IPS DF 6.9 (cell line): ENCODE results near the gene NUP188.
A peak's percentile ranks its signal among the peaks of the same experiment; 100 is the strongest.

Source experiments
- DNase-seq: peaks from one replicate; pipeline ENCODE4 v3.0.0-alpha.2; 2013; ENCODE audit warnings: low read depth, low spot score
- H3K27ac ChIP-seq: one replicate; pipeline ENCODE4 v1.5.1; 2013; ENCODE audit warnings: low read length, control low read depth
- H3K27me3 ChIP-seq: 2 replicates; pipeline ENCODE4 v1.6.1; 2013; ENCODE audit warnings: mild to moderate bottlenecking, low read length; ENCODE audit not compliant: control insufficient read depth, insufficient read depth
- H3K36me3 ChIP-seq: 2 replicates; pipeline ENCODE4 v1.6.1; 2013; ENCODE audit warnings: low read length; ENCODE audit not compliant: control insufficient read depth, insufficient read depth
- H3K4me1 ChIP-seq: 2 replicates; pipeline ENCODE4 v1.6.1; 2013; ENCODE audit warnings: low read length; ENCODE audit not compliant: control insufficient read depth, insufficient read depth
- H3K4me3 ChIP-seq: 2 replicates; pipeline ENCODE4 v1.5.1; 2013; ENCODE audit warnings: mild to moderate bottlenecking, low read length
- H3K9me3 ChIP-seq: 2 replicates; pipeline ENCODE4 v1.6.1; 2013; ENCODE audit warnings: low read length, inconsistent platforms; ENCODE audit not compliant: control insufficient read depth, insufficient read depth
- WGBS: extraction: QIAGEN DNeasy Blood & Tissue Kit; methylation state at CpG from one replicate; pipeline ENCODE4 v1.1.7; 2013; ENCODE audit warnings: mixed read lengths, missing lambda C conversion rate; ENCODE audit not compliant: insufficient read length, insufficient coverage; 5-methylcytosine and 5-hydroxymethylcytosine counted together

Gene NUP188

GRCh38 chr9:128947527-128948301, at the start of gene NUP188, which contains the start of gene DOLK:
NUP188 (plus strand) TSS chr9:128947699; CDS start chr9:128947720, 21 bp downstream.
DOLK (minus strand) TSS chr9:128947603; CDS start chr9:128947303, 300 bp downstream.
- WGBS: no CpG with 5 or more reads among the region's 86 CpGs
- DNase-seq: peak; percentile 73
- H3K4me3 ChIP-seq: peak within 1 kb of the TSS; percentile 93
- H3K27me3 ChIP-seq: no peaks in the 10 kb centered on the region
- H3K36me3 ChIP-seq: 0 out of 2 replicates have a peak, but pooled peaks cover 2% of the 10 kb centered on the region
- H3K4me1 ChIP-seq: 0 out of 2 replicates have a peak, but pooled peaks cover 3% of the 10 kb centered on the region
- no peak within 1 kb of the TSS for H3K27ac ChIP-seq
- H3K9me3 ChIP-seq: no peaks in the 10 kb centered on the region

- DNase-seq: no peak
- Histone ChIP-seq H3K9me3 (no peaks in the 10 kb centered on the region), H3K27ac (no peak overlapping the region), H3K4me3 (no peak overlapping the region), H3K36me3 (peaks cover 1% of the 10 kb centered on the region; the same call in 1 of the 2 replicates), H3K4me1 (peaks cover 1% of the 10 kb centered on the region; the same call in 1 of the 2 replicates), H3K27me3 (no peaks in the 10 kb centered on the region)
- no CpG with 5 or more reads among the region's 5 CpGs for WGBS
Measured at GRCh38 chr9:128898382-128898781, 49.1 kb upstream of the NUP188 start.

- H3K27ac ChIP-seq: no peak overlapping the region
- no CpG with 5 or more reads among the region's 18 CpGs for WGBS
- peaks cover 1% of the 10 kb centered on the region; the same call in 1 of the 2 replicates for H3K4me1 ChIP-seq
- no peak for DNase-seq
- H3K27me3 ChIP-seq: no peaks in the 10 kb centered on the region
- H3K4me3 ChIP-seq: no peak overlapping the region
- no peaks in the 10 kb centered on the region for H3K9me3 ChIP-seq
- no peaks in the 10 kb centered on the region for H3K36me3 ChIP-seq
Measured at GRCh38 chr9:128898845-128899565, 48.5 kb upstream of the NUP188 start.

- WGBS: no CpG with 5 or more reads among the region's 8 CpGs
- Histone ChIP-seq H3K27ac (no peak overlapping the region), H3K36me3 (no peaks in the 10 kb centered on the region)
Measured at GRCh38 chr9:128899566-128900322, 47.8 kb upstream of the NUP188 start.

GRCh38 chr9:128901379-128901778, 46.1 kb upstream of the NUP188 start:
- Histone ChIP-seq H3K27ac (no peak overlapping the region), H3K27me3 (no peaks in the 10 kb centered on the region), H3K9me3 (no peaks in the 10 kb centered on the region), H3K4me3 (no peak overlapping the region), H3K36me3 (no peaks in the 10 kb centered on the region), H3K4me1 (no peaks in the 10 kb centered on the region)
- WGBS: no CpG with 5 or more reads among the region's 7 CpGs
- no peak for DNase-seq

More at GRCh38 chr9:128899566-128900322, 47.8 kb upstream of the NUP188 start:
- no peak for DNase-seq
- Histone ChIP-seq H3K4me3 (no peak overlapping the region), H3K4me1 (peaks cover 1% of the 10 kb centered on the region; the same call in 1 of the 2 replicates), H3K27me3 (no peaks in the 10 kb centered on the region), H3K9me3 (no peaks in the 10 kb centered on the region)

- H3K9me3 ChIP-seq: no peaks in the 10 kb centered on the region
- no peaks in the 10 kb centered on the region for H3K36me3 ChIP-seq
- H3K4me1 ChIP-seq: no peaks in the 10 kb centered on the region
- no peak overlapping the region for H3K27ac ChIP-seq
- WGBS: no CpG with 5 or more reads among the region's 5 CpGs
- no peak overlapping the region for H3K4me3 ChIP-seq
- H3K27me3 ChIP-seq: no peaks in the 10 kb centered on the region
- DNase-seq: no peak
Measured at GRCh38 chr9:128901822-128902221, 45.7 kb upstream of the NUP188 start.

- Histone ChIP-seq H3K27me3 (no peaks in the 10 kb centered on the region), H3K4me1 (no peaks in the 10 kb centered on the region), H3K9me3 (no peaks in the 10 kb centered on the region), H3K27ac (no peak overlapping the region), H3K4me3 (no peak overlapping the region), H3K36me3 (peaks cover 3% of the 10 kb centered on the region)
- WGBS: no CpG with 5 or more reads among the region's 23 CpGs
- no peak for DNase-seq
Measured at GRCh38 chr9:128902351-128903078, 45.0 kb upstream of the NUP188 start.

GRCh38 chr9:128903079-128903461, 44.4 kb upstream of the NUP188 start:
- Histone ChIP-seq H3K9me3 (no peaks in the 10 kb centered on the region), H3K27me3 (no peaks in the 10 kb centered on the region), H3K4me3 (no peak overlapping the region), H3K27ac (no peak overlapping the region), H3K4me1 (no peaks in the 10 kb centered on the region), H3K36me3 (peaks cover 9% of the 10 kb centered on the region)
- WGBS: no CpG with 5 or more reads among the region's 2 CpGs
- DNase-seq: no peak

- Histone ChIP-seq H3K36me3 (peaks cover 18% of the 10 kb centered on the region), H3K27ac (no peak overlapping the region), H3K27me3 (no peaks in the 10 kb centered on the region), H3K4me1 (no peaks in the 10 kb centered on the region), H3K9me3 (no peaks in the 10 kb centered on the region), H3K4me3 (no peak overlapping the region)
- no peak for DNase-seq
- no CpG with 5 or more reads among the region's 10 CpGs for WGBS
Measured at GRCh38 chr9:128903871-128904620, 43.5 kb upstream of the NUP188 start.
